ENCODE measurements around the gene PPM1L.

Gene PPM1L

GRCh38 chr3:160828880-160829279, 72.8 kb downstream of the PPM1L start:
- TF ChIP-seq CTCF (conservative IDR thresholded peaks at IDR 0.05): no peak
- H3K27ac ChIP-seq: no peak overlapping the region

- no peak overlapping the region for H3K27ac ChIP-seq
- no peak for TF ChIP-seq CTCF (conservative IDR thresholded peaks at IDR 0.05)
Measured at GRCh38 chr3:160829486-160830009, 73.5 kb downstream of the PPM1L start.

- no peak overlapping the region for H3K27ac ChIP-seq
- no peak for TF ChIP-seq CTCF (conservative IDR thresholded peaks at IDR 0.05)
Measured at GRCh38 chr3:160830796-160831195, 74.8 kb downstream of the PPM1L start.

- no peak for TF ChIP-seq CTCF (conservative IDR thresholded peaks at IDR 0.05)
- no peak overlapping the region for H3K27ac ChIP-seq
Measured at GRCh38 chr3:160831401-160831800, 75.4 kb downstream of the PPM1L start.

GRCh38 chr3:160837394-160837980, 81.5 kb downstream of the PPM1L start:
- no peak for TF ChIP-seq CTCF (conservative IDR thresholded peaks at IDR 0.05)

GRCh38 chr3:160840590-160840989, 84.6 kb downstream of the PPM1L start:
- TF ChIP-seq CTCF (conservative IDR thresholded peaks at IDR 0.05): no peak
- H3K27ac ChIP-seq: no peak overlapping the region

More at GRCh38 chr3:160837394-160837980, 81.5 kb downstream of the PPM1L start:
- H3K27ac ChIP-seq: no peak overlapping the region

GRCh38 chr3:160841455-160841854, 85.4 kb downstream of the PPM1L start:
- TF ChIP-seq CTCF (conservative IDR thresholded peaks at IDR 0.05): no peak
- H3K27ac ChIP-seq: no peak overlapping the region
